Thoracic aorta (tissue), 2 donors: ENCODE results near the gene PLVAP. TPM values are rescaled to one million over a fixed set of nuclear protein-coding genes. Genes with fewer than 3 reads are reported as not detected.

Experiments
- ATAC-seq: fragments of 150-250 bp; one replicate; pipeline ENCODE4 v1.8.0; 2017; ENCODE audit warnings: low read depth; ENCODE audit not compliant: insufficient number of reproducible peaks, low FRiP score
- DNase-seq: peaks from one replicate; pipeline ENCODE4 v3.0.0-alpha.2; 2020; ENCODE audit warnings: low spot score
- H3K27ac ChIP-seq, 2 donors: fragments of 200-600 bp; sonication (generic); 1 replicate in 1 of 2; 2 replicates in 1 of 2; pipeline ENCODE4 v1.5.1; 2016; ENCODE audit warnings: mild to moderate bottlenecking in 2 of 2, moderate library complexity in 2 of 2
- H3K27me3 ChIP-seq: fragments of 200-600 bp; sonication (generic); replicated peaks from 2 replicates; pipeline ENCODE4 v1.6.0; 2016; ENCODE audit warnings: mild to moderate bottlenecking; ENCODE audit not compliant: insufficient read depth
- H3K36me3 ChIP-seq: fragments of 200-600 bp; sonication (generic); one replicate; pipeline ENCODE4 v1.5.1; 2016
- H3K4me1 ChIP-seq, 2 donors: fragments of 200-600 bp; sonication (generic); 1 replicate in 1 of 2; 2 replicates in 1 of 2; pipeline versions ENCODE4 v1.5.1 to v1.6.0; 2016; ENCODE audit warnings: low read depth in 2 of 2, mild to moderate bottlenecking in 1 of 2; ENCODE audit not compliant: control insufficient read depth in 1 of 2
- H3K4me3 ChIP-seq: fragments of 200-600 bp; sonication (generic); 2 replicates; pipeline ENCODE4 v1.5.1; 2016; ENCODE audit warnings: mild to moderate bottlenecking
- H3K9me3 ChIP-seq: fragments of 200-600 bp; sonication (generic); 2 replicates; pipeline ENCODE4 v1.5.1; 2016
- total RNA-seq, 2 donors: library from RNA; depleted of rRNA; stranded (reverse); fragments of >200 nt; gene quantifications; one replicate each; pipeline versions ENCODE4 v1.1.0 to v1.2.3, GENCODE V29; 2016
- TF ChIP-seq, protein P1 (sequence below): fragments of 200-600 bp; sonication (generic); IDR thresholded peaks from one replicate; pipeline ENCODE4 v1.5.1; 2019; ENCODE audit warnings: antibody characterized with exemption

Gene PLVAP
- total RNA-seq, 2 donors from 2014 or later: 120 to 126 TPM

DNA sequence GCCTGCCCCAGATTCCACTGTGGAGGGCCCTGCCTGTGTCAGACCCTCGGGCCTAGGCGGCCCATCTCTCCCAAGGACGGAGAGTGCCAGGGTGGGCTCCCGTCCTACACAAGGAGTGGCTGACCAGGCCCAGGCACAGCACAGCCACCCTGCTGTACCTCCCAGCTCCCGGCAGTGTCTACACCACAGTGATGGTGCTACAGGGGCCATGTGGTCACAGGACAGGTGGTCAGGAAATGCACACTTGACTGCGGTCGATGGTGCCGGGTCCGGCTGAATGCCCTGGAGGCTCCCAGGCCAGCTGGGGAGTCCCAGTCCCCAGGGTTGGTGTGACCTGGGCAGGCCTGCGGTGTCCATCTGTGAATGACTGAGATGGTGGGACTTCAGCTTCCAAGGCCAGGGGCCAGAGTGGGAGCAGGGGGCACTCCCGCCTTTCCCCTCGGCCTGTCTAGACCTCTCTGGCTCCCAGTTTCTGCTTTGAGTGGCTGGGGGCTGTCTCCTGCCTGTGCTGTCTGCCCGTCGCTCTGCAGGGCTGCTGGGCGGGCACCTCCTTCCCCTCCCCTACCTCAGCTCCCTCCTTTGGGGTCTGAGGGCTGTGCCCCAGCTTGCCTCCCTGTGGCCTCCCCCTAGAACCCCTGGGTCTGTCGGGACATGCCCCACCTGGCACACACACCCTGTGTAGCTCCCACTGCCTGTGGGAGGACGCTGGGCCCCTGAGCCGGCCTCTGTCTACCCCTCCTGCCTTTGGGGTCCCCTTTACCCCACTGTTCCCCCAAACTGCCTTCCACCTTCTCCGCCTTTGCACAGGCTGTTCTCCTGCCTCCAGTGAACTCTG lies 55.3 kb downstream of the PLVAP start:
- DNase-seq (no peak), ATAC-seq (no peak)
- TF ChIP-seq, protein P1, sequence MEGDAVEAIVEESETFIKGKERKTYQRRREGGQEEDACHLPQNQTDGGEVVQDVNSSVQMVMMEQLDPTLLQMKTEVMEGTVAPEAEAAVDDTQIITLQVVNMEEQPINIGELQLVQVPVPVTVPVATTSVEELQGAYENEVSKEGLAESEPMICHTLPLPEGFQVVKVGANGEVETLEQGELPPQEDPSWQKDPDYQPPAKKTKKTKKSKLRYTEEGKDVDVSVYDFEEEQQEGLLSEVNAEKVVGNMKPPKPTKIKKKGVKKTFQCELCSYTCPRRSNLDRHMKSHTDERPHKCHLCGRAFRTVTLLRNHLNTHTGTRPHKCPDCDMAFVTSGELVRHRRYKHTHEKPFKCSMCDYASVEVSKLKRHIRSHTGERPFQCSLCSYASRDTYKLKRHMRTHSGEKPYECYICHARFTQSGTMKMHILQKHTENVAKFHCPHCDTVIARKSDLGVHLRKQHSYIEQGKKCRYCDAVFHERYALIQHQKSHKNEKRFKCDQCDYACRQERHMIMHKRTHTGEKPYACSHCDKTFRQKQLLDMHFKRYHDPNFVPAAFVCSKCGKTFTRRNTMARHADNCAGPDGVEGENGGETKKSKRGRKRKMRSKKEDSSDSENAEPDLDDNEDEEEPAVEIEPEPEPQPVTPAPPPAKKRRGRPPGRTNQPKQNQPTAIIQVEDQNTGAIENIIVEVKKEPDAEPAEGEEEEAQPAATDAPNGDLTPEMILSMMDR: no peak
- Histone ChIP-seq H3K27me3 (no peaks in the 10 kb centered on the region), H3K36me3 (peaks cover 21% of the 10 kb centered on the region), H3K27ac (peak overlapping the region in 1 of 2 donors; percentile 17), H3K9me3 (no peaks in the 10 kb centered on the region), H3K4me1 (peaks cover 17 to 36% of the 10 kb centered on the region in 2 donors), H3K4me3 (no peak overlapping the region)

DNA sequence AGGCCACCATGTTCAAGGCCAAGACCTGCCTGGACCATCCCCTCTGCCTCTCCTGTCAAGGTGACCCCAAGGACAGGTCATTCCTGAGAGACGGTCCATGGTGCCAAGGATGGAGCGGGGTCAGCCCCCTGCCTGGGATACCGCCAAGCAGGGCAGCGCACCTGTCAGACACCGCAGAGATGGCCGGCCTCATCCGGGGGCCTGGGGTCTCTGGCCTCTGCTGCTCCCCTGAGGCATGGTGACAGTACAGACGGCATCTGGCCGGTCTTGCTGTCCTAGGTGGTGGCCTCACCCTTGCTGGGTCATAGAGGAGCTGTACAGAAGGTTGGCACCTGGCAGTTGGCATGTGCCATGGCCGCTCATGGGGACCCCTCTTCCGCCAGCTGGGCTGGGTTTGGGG lies 56.7 kb downstream of the PLVAP start:
- TF ChIP-seq, protein P1: no peak
- Histone ChIP-seq H3K36me3 (peaks cover 30% of the 10 kb centered on the region), H3K27ac (no peak overlapping the region), H3K4me1 (peaks cover 9 to 21% of the 10 kb centered on the region in 2 donors), H3K27me3 (no peaks in the 10 kb centered on the region), H3K4me3 (no peak overlapping the region), H3K9me3 (no peaks in the 10 kb centered on the region)
- no peak for ATAC-seq
- no peak for DNase-seq

DNA sequence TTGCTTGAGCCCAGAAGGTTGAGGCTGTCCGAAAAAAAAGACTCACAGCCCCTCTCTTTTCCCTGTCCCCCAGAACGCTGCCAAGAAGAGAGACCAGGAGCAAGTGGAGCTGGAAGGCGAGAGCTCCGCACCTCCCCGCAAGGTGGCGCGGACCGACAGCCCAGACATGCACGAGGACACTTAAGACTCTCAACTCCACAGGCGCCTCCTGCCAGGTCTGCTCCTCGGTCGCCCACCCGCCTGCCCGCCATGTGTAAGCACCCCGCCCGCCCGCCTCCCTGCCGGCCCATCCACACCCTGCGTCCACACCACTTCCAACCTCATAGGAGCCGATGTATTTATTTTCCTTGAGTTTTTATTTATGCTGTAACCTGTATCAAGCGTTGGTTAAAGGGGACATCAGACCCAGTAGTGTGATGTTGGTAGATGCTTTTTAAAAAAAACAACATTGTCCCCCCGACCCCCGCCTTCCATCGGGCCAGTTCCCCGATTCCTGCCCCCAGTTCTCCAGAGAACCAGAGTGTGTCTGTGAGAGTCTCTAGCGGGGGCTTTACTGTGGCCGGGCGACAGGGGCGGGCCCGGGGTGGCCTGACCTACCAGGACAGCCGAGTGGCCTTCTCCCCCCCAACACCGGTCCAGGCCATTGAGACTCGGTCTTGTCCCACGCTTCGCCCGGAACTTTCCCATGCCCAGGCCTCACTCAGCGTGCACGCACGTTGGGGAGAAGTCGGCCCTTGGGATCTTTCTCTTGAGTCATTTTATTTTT lies 57.5 kb downstream of the PLVAP start:
- H3K36me3 ChIP-seq: peaks cover 31% of the 10 kb centered on the region
- no peaks in the 10 kb centered on the region for H3K9me3 ChIP-seq
- TF ChIP-seq, protein P1: no peak
- H3K4me3 ChIP-seq: no peak overlapping the region
- ATAC-seq (no peak), DNase-seq (no peak)
- H3K27ac ChIP-seq: no peak overlapping the region
- H3K4me1 ChIP-seq: peaks cover 9 to 16% of the 10 kb centered on the region in 2 donors
- no peaks in the 10 kb centered on the region for H3K27me3 ChIP-seq

DNA sequence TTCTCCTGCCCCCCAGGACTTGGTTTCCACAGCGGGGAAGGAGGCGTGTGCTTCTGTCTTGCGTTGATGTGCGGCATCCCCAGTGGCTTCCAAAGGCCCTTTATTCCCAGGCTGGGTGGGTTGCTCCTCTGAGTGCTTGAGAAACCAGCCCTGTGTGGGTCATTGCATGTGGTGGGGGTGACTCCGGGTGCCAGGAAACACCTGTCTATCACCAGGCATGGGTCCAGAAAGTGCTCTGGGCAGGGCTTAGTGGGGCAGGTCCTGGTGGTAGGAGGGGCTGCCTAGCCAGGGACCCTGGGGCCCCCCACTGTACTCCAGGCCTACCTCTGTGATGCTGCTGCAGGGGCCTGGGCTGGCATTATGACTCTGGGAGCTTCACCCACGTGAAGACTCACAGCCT lies 58.2 kb downstream of the PLVAP start:
- Histone ChIP-seq H3K4me3 (no peak overlapping the region), H3K36me3 (peaks cover 38% of the 10 kb centered on the region), H3K27ac (no peak overlapping the region), H3K4me1 (peaks cover 9 to 16% of the 10 kb centered on the region in 2 donors), H3K27me3 (no peaks in the 10 kb centered on the region), H3K9me3 (no peaks in the 10 kb centered on the region)
- DNase-seq (no peak), ATAC-seq (no peak)
- TF ChIP-seq, protein P1: no peak

DNA sequence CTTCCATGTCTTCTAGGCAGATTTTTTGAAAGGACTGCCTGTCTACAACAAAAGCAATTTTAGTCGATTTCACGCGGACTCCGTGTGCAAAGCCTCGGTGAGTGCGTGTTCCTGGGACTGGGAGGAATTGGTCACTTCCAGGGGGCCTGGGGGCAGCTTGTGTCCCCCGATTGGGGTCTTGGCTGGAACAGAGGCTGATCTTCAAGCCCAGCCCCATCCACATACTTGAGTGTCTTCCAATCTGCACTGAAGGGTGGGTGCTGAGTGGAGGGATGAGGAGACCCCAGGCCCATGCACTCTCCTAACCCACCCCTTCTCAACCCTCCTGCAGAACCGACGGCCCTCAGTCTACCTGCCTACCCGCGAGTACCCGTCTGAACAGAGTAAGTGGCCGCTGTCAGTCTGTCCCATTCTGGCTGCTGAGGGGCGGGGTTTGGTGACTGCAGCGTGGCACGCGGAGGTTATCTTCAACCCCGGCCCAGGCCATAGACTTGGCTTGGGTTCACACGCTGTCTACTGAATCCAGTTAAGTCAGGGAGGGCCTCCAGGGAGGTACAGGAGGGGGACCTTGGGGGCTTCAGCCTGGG lies 63.0 kb downstream of the PLVAP start:
- Histone ChIP-seq H3K9me3 (no peaks in the 10 kb centered on the region), H3K27me3 (no peaks in the 10 kb centered on the region), H3K27ac (no peak overlapping the region), H3K36me3 (peaks cover 24% of the 10 kb centered on the region), H3K4me3 (no peak overlapping the region), H3K4me1 (peaks cover 16 to 25% of the 10 kb centered on the region in 2 donors)
- TF ChIP-seq, protein P1: no peak
- no peak for ATAC-seq
- no peak for DNase-seq
